ELR (cell line): ENCODE measurements around the gene RIPK4.

Experiments used
- DNase-seq: peaks from one replicate; pipeline ENCODE4 v3.0.0-alpha.2; 2015; ENCODE audit warnings: low read depth

Gene RIPK4

DNA sequence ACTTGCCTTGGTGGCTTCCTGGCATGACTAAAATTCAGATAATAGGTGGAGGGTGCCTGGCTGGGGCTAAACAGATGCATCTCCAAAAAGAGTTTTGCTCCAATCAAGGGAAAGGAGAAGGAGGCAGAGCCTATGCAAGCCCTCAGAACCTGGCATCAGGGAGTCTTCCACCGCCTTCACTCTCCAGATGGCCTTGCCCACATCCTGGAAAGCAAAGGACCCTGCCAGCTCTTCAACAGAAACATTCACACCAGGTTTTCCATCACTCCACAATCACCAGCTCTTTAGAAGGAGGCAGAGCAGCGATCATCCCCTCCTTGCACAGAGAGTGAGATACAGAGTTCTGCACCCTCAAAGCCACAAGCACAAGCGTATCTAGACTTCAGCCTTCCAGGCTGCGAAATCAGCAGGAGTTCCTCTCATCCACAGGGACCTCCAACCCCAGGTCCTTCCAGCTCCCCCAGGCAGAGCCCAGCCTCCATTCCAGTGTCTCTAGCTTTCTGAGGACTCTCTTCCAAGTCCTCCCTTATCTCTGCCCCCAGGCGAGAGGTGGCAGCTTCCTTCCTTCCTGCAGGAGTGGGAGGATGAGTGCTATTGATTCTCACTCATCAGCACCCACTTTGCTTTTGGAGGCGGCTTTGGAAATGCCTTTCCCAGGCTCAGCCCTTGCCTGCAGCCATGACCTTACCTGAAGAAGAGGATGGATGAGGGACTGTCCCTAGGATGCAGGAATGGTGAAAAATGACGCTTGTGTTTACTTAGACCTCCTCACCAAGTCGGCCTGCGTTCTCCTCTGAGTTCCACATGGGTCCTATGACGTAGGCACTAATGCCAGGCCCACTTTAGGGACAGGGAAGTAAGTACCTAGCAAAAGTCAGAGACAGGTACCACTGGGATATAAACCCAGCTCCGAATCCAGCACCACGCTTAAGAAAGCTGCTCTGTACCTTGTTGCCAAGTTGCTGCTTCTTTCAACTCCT lies 75.4 kb downstream of the RIPK4 start:
- no peak for DNase-seq
